Gastroesophageal sphincter (tissue), 3 donors: Measurements from ENCODE around the gene RBMX2.
"Not testable (repeated sequence)": the region's sequence is repeated elsewhere in the genome, so short reads cannot be mapped to it uniquely, and the experiment has no call there.

Experiments used
- CTCF ChIP-seq, 4 experiments: fragments of 200-600 bp in 2 of 4; fragments of 450-650 bp in 2 of 4; sonication (generic) in 1 of 4; IDR thresholded peaks; one replicate each; pipeline ENCODE4 v1.5.1; 2017 to 2019; ENCODE audit warnings: antibody characterized with exemption in 4 of 4, mild to moderate bottlenecking in 2 of 4, moderate library complexity in 2 of 4
- EP300 ChIP-seq: sonication (generic); formaldehyde crosslinking; IDR thresholded peaks from one replicate; pipeline ENCODE4 v1.6.1; 2017; ENCODE audit warnings: antibody characterized with exemption, mild to moderate bottlenecking
- POLR2A ChIP-seq, 2 donors: fragments of 450-650 bp; IDR thresholded peaks; one replicate each; pipeline ENCODE4 v1.6.1; 2017; ENCODE audit warnings: antibody characterized with exemption in 2 of 2, mild to moderate bottlenecking in 2 of 2, moderate library complexity in 1 of 2
- POLR2AphosphoS5 ChIP-seq: sonication (generic); formaldehyde crosslinking; IDR thresholded peaks from one replicate; pipeline ENCODE4 v1.6.1; 2017; ENCODE audit warnings: antibody characterized with exemption

GRCh38 chrX:130352050-130352449 lies 49.7 kb upstream of the RBMX2 start:
- not testable (repeated sequence) for TF ChIP-seq CTCF (IDR thresholded peaks at IDR 0.05); EP300; POLR2A (IDR thresholded peaks at IDR 0.05); POLR2AphosphoS5
